K562 (cell line): ENCODE results near the gene DLG4. TPM values are rescaled to one million over a fixed set of nuclear protein-coding genes. Genes with fewer than 3 reads are reported as not detected.

Experiments
- BHLHE40 ChIP-seq: IDR thresholded peaks from 2 replicates; pipeline ENCODE4 v1.6.1; 2011; ENCODE audit warnings: low read length, improper control_type of control experiment
- DMBX1 ChIP-seq: fragments of 250-450 bp; sonication (Bioruptor Pico); IDR thresholded peaks from 2 replicates; pipeline ENCODE4 v1.8.0; 2022; ENCODE audit warnings: inconsistent platforms, mild to moderate bottlenecking, moderate library complexity, borderline replicate concordance
- GATA2 ChIP-seq: sonication (generic); formaldehyde crosslinking; IDR thresholded peaks from 2 replicates; pipeline ENCODE4 v1.4.0; 2020; ENCODE audit warnings: mild to moderate bottlenecking, missing genetic modification reagents
- HNRNPLL ChIP-seq: fragments of 200-400 bp; formaldehyde crosslinking; IDR thresholded peaks from 2 replicates; pipeline ENCODE4 v1.6.1; 2017; ENCODE audit warnings: low read length, low read depth, mild to moderate bottlenecking; ENCODE audit not compliant: poor library complexity, severe bottlenecking
- KHSRP ChIP-seq: fragments of 450-650 bp; IDR thresholded peaks from 2 replicates; pipeline ENCODE4 v1.6.1; 2017
- KLF10 ChIP-seq: fragments of 250-450 bp; sonication (Bioruptor Pico); IDR thresholded peaks from 2 replicates; pipeline ENCODE4 v1.6.1; 2021; ENCODE audit warnings: matching md5 sums
- MTA1 ChIP-seq: fragments of 450-650 bp; IDR thresholded peaks from 2 replicates; pipeline ENCODE4 v1.6.1; 2017; ENCODE audit warnings: borderline replicate concordance
- NONO ChIP-seq, 2 experiments: fragments of 200-400 bp in 1 of 2; fragments of 450-650 bp in 1 of 2; formaldehyde crosslinking in 1 of 2; IDR thresholded peaks; 2 replicates each; pipeline ENCODE4 v1.6.1; 2017; ENCODE audit warnings: low read depth in 2 of 2, mild to moderate bottlenecking in 2 of 2, moderate library complexity in 2 of 2, low read length in 1 of 2
- POLR2A ChIP-seq: fragments of 450-650 bp; conservative IDR thresholded peaks from 2 replicates; pipeline ENCODE4 v1.6.1; 2016
- SMARCB1 ChIP-seq: IDR thresholded peaks from 2 replicates; pipeline ENCODE4 v1.6.1; 2011; ENCODE audit warnings: improper control_type of control experiment, low read depth; ENCODE audit not compliant: insufficient read length
- ZBTB8A ChIP-seq: fragments of 450-650 bp; IDR thresholded peaks from 2 replicates; pipeline ENCODE4 v1.6.1; 2018; ENCODE audit warnings: mild to moderate bottlenecking, moderate library complexity; ENCODE audit not compliant: partially characterized antibody
- ZFPM2 ChIP-seq: fragments of 250-450 bp; sonication (Bioruptor Pico); IDR thresholded peaks from 2 replicates; pipeline ENCODE4 v1.5.1; 2022; ENCODE audit warnings: mild to moderate bottlenecking
- ZHX1 ChIP-seq: fragments of 150-350 bp; conservative IDR thresholded peaks from 2 replicates; pipeline ENCODE4 v1.6.1; 2014; ENCODE audit warnings: low read length
- ZNF3 ChIP-seq: fragments of 250-450 bp; sonication (Bioruptor Pico); IDR thresholded peaks from 2 replicates; pipeline ENCODE4 v1.5.0; 2021; ENCODE audit warnings: mild to moderate bottlenecking, moderate library complexity
- ZNF354B ChIP-seq: fragments of 250-450 bp; sonication (Bioruptor Pico); IDR thresholded peaks from 2 replicates; pipeline ENCODE4 v1.4.0; 2020
- ZNF551 ChIP-seq: fragments of 250-450 bp; sonication (Bioruptor Pico); IDR thresholded peaks from 2 replicates; pipeline ENCODE4 v1.5.0; 2021; ENCODE audit warnings: mild to moderate bottlenecking, moderate library complexity
- polyA plus RNA-seq, 8 experiments: library from polyadenylated mRNA; depleted of rRNA in 4 of 8; stranded (reverse) in 5 of 8; unstranded in 3 of 8; fragments of >200 nt; fragmentation: Nextera tagmentation in 2 of 8; fragmentation: Illumina TruSeq in 1 of 8; extraction: Ambion mirVana in 2 of 8; extraction: Trizol in 1 of 8; gene quantifications; 2 replicates each; pipeline versions ENCODE4 v1.2.1 to v1.2.3, GENCODE V29; 2011 to 2014; ENCODE audit warnings: inconsistent platforms in 1 of 8, missing spikeins in 1 of 8
- total RNA-seq, 7 experiments: library from RNA; depleted of rRNA in 6 of 7; stranded (reverse); fragments of >200 nt in 6 of 7; fragmentation: Illumina TruSeq in 2 of 7; extraction: Trizol in 2 of 7; gene quantifications; 2 replicates each; pipeline versions ENCODE4 v1.2.1 to v1.2.3, GENCODE V29; 2011 to 2021; ENCODE audit warnings: low replicate concordance in 1 of 7
- TF ChIP-seq, protein P1 (sequence below): sonication (generic); formaldehyde crosslinking; IDR thresholded peaks from 2 replicates; pipeline ENCODE4 v1.8.0; 2023; ENCODE audit warnings: mild to moderate bottlenecking, missing genetic modification reagents
- TF ChIP-seq, protein P2 (sequence below): sonication (generic); formaldehyde crosslinking; IDR thresholded peaks from 2 replicates; pipeline ENCODE4 v1.8.1; 2023; ENCODE audit warnings: mild to moderate bottlenecking, missing genetic modification reagents
- TF ChIP-seq, protein P3 (sequence below): fragments of 200-400 bp; formaldehyde crosslinking; IDR thresholded peaks from 2 replicates; pipeline ENCODE4 v1.6.1; 2017; ENCODE audit warnings: mild to moderate bottlenecking, low read depth, low read length, moderate library complexity

DLG4 gene
- total and polyA plus RNA-seq, 9 of the 15 experiments (the other 6 are each of a cell fraction or from before 2014, with no cell fraction given): 0.03 to 12.0 (median 4.1) TPM

- TF ChIP-seq, protein P1, sequence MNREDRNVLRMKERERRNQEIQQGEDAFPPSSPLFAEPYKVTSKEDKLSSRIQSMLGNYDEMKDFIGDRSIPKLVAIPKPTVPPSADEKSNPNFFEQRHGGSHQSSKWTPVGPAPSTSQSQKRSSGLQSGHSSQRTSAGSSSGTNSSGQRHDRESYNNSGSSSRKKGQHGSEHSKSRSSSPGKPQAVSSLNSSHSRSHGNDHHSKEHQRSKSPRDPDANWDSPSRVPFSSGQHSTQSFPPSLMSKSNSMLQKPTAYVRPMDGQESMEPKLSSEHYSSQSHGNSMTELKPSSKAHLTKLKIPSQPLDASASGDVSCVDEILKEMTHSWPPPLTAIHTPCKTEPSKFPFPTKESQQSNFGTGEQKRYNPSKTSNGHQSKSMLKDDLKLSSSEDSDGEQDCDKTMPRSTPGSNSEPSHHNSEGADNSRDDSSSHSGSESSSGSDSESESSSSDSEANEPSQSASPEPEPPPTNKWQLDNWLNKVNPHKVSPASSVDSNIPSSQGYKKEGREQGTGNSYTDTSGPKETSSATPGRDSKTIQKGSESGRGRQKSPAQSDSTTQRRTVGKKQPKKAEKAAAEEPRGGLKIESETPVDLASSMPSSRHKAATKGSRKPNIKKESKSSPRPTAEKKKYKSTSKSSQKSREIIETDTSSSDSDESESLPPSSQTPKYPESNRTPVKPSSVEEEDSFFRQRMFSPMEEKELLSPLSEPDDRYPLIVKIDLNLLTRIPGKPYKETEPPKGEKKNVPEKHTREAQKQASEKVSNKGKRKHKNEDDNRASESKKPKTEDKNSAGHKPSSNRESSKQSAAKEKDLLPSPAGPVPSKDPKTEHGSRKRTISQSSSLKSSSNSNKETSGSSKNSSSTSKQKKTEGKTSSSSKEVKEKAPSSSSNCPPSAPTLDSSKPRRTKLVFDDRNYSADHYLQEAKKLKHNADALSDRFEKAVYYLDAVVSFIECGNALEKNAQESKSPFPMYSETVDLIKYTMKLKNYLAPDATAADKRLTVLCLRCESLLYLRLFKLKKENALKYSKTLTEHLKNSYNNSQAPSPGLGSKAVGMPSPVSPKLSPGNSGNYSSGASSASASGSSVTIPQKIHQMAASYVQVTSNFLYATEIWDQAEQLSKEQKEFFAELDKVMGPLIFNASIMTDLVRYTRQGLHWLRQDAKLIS (CRISPR knock-in tag): peak; percentile 61; the same call in 1 of the 2 replicates
- TF ChIP-seq ZNF551 (CRISPR knock-in tag) (no peak), BHLHE40 (peak; percentile 52), SMARCB1 (no peak), ZNF354B (CRISPR knock-in tag) (no peak), MTA1 (no peak), ZHX1 (no peak), HNRNPLL (no peak), ZBTB8A (no peak), POLR2A (peak; percentile 68), KLF10 (no peak), NONO (IDR thresholded peaks at IDR 0.05; ENCODE audit: low read depth in 2 of 2, low read length in 1 of 2) (no peak), GATA2 (CRISPR knock-in tag) (no peak), DMBX1 (CRISPR knock-in tag) (no peak), ZNF3 (CRISPR knock-in tag) (no peak), ZFPM2 (no peak), KHSRP (no peak)
- TF ChIP-seq, protein P2, sequence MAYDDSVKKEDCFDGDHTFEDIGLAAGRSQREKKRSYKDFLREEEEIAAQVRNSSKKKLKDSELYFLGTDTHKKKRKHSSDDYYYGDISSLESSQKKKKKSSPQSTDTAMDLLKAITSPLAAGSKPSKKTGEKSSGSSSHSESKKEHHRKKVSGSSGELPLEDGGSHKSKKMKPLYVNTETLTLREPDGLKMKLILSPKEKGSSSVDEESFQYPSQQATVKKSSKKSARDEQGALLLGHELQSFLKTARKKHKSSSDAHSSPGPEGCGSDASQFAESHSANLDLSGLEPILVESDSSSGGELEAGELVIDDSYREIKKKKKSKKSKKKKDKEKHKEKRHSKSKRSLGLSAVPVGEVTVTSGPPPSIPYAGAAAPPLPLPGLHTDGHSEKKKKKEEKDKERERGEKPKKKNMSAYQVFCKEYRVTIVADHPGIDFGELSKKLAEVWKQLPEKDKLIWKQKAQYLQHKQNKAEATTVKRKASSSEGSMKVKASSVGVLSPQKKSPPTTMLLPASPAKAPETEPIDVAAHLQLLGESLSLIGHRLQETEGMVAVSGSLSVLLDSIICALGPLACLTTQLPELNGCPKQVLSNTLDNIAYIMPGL (CRISPR knock-in tag): no peak
- TF ChIP-seq, protein P3, sequence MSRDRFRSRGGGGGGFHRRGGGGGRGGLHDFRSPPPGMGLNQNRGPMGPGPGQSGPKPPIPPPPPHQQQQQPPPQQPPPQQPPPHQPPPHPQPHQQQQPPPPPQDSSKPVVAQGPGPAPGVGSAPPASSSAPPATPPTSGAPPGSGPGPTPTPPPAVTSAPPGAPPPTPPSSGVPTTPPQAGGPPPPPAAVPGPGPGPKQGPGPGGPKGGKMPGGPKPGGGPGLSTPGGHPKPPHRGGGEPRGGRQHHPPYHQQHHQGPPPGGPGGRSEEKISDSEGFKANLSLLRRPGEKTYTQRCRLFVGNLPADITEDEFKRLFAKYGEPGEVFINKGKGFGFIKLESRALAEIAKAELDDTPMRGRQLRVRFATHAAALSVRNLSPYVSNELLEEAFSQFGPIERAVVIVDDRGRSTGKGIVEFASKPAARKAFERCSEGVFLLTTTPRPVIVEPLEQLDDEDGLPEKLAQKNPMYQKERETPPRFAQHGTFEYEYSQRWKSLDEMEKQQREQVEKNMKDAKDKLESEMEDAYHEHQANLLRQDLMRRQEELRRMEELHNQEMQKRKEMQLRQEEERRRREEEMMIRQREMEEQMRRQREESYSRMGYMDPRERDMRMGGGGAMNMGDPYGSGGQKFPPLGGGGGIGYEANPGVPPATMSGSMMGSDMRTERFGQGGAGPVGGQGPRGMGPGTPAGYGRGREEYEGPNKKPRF: no peak
Measured at GRCh38 chr17:7219812-7220592, at the start of gene DLG4, which contains the start of gene ACADVL (continued).
